Measurements from ENCODE around the gene CBX4. TPM values are rescaled to one million over a fixed set of nuclear protein-coding genes. Genes with fewer than 3 reads are reported as not detected.

Gene CBX4
- total and polyA plus RNA-seq, 7 donors: 1.9 to 7.8 (median 3.3) TPM

GRCh38 chr17:79809530-79810129 lies 29.6 kb downstream of the CBX4 start:
- ATAC-seq: no peak
- no peak for DNase-seq
- no peak overlapping the region for H3K27ac ChIP-seq
- H3K4me3 ChIP-seq: peak overlapping the region; percentile 15
- H3K4me1 ChIP-seq: peaks cover 17% of the 10 kb centered on the region
- H3K36me3 ChIP-seq (ENCODE audit: insufficient read depth in 1 of 2, low read depth in 1 of 2): no peaks in the 10 kb centered on the region
- H3K27me3 ChIP-seq (ENCODE audit: insufficient read depth in 3 of 3, low read length in 2 of 3): peaks cover 0 to 89% (median 67%) of the 10 kb centered on the region in 3 donors
- TF ChIP-seq CTCF (IDR thresholded peaks at IDR 0.05): no peak
- H3K9me3 ChIP-seq: no peaks in the 10 kb centered on the region
- WGBS, 3 donors: 3 to 5% (median 4%) methylated on average over 29 to 40 of the region's 40 CpGs
- intact Hi-C loops (cut with DNase I): loop anchor here in 1 of 2 donors (5.0 kb wide), 1 partner anchor 183 kb away; no protein-coding TSS in a partner anchor

- ATAC-seq: peak in 3 of 4 donors; percentile 46 to 62 (median 47)
- 38 to 44% (median 39%) methylated on average over 20 of the region's 20 CpGs for WGBS, 3 donors
- H3K4me1 ChIP-seq: peaks cover 16% of the 10 kb centered on the region
- no peaks in the 10 kb centered on the region for H3K36me3 ChIP-seq (ENCODE audit: insufficient read depth in 1 of 2, low read depth in 1 of 2)
- H3K4me3 ChIP-seq: no peak overlapping the region
- intact Hi-C loops (cut with DNase I): loop anchor here in 1 of 2 donors (5.0 kb wide), 1 partner anchor 183 kb away; no protein-coding TSS in a partner anchor
- H3K9me3 ChIP-seq: no peaks in the 10 kb centered on the region
- peaks cover 0 to 89% (median 69%) of the 10 kb centered on the region in 3 donors for H3K27me3 ChIP-seq (ENCODE audit: insufficient read depth in 3 of 3, low read length in 2 of 3)
- no peak for TF ChIP-seq CTCF (IDR thresholded peaks at IDR 0.05)
- no peak overlapping the region for H3K27ac ChIP-seq
- DNase-seq: no peak
Measured at GRCh38 chr17:79808763-79809529, 30.3 kb downstream of the CBX4 start.

GRCh38 chr17:79806863-79807720 lies 32.1 kb downstream of the CBX4 start:
- H3K36me3 ChIP-seq (ENCODE audit: insufficient read depth in 1 of 2, low read depth in 1 of 2): no peaks in the 10 kb centered on the region
- peaks cover 0 to 94% (median 74%) of the 10 kb centered on the region in 3 donors for H3K27me3 ChIP-seq (ENCODE audit: insufficient read depth in 3 of 3, low read length in 2 of 3)
- no peak for TF ChIP-seq CTCF (IDR thresholded peaks at IDR 0.05)
- H3K4me3 ChIP-seq: no peak overlapping the region
- H3K9me3 ChIP-seq: no peaks in the 10 kb centered on the region
- WGBS, 3 donors: 21 to 26% (median 21%) methylated on average over 12 to 13 of the region's 13 CpGs
- H3K27ac ChIP-seq: no peak overlapping the region
- ATAC-seq (no peak), DNase-seq (no peak)
- intact Hi-C loops (cut with DNase I): loop anchor here in 1 of 2 donors (5.0 kb wide), 1 partner anchor 185 kb away; no protein-coding TSS in a partner anchor
- H3K4me1 ChIP-seq: peaks cover 7% of the 10 kb centered on the region

GRCh38 chr17:79806446-79806760 lies 32.8 kb downstream of the CBX4 start:
- WGBS, 3 donors: 21 to 35% (median 23%) methylated on average over 4 of the region's 4 CpGs
- ATAC-seq: no peak
- TF ChIP-seq CTCF (IDR thresholded peaks at IDR 0.05): no peak
- H3K27ac ChIP-seq: no peak overlapping the region
- no peak for DNase-seq
- intact Hi-C loops (cut with DNase I): loop anchor here in 1 of 2 donors (5.0 kb wide), 1 partner anchor 186 kb away; no protein-coding TSS in a partner anchor
- H3K9me3 ChIP-seq: no peaks in the 10 kb centered on the region
- H3K27me3 ChIP-seq (ENCODE audit: insufficient read depth in 3 of 3, low read length in 2 of 3): peaks cover 0 to 94% (median 73%) of the 10 kb centered on the region in 3 donors
- no peaks in the 10 kb centered on the region for H3K36me3 ChIP-seq (ENCODE audit: insufficient read depth in 1 of 2, low read depth in 1 of 2)
- H3K4me1 ChIP-seq: peaks cover 5% of the 10 kb centered on the region
- H3K4me3 ChIP-seq: no peak overlapping the region

Data from psoas muscle (tissue), 8 donors.